Liver (tissue), 3 donors: ENCODE results near the gene TMEM82.

Experiments used
- GABPA ChIP-seq, 2 donors: IDR thresholded peaks in 1 of 2; conservative IDR thresholded peaks in 1 of 2; 2 replicates each; pipeline ENCODE4 v1.6.1; 2016; ENCODE audit warnings: antibody characterized with exemption in 2 of 2, mild to moderate bottlenecking in 1 of 2, moderate library complexity in 1 of 2
- HNF4A ChIP-seq, 2 donors: conservative IDR thresholded peaks; 2 replicates each; pipeline ENCODE4 v1.6.1; 2016; ENCODE audit warnings: antibody characterized with exemption in 2 of 2, mild to moderate bottlenecking in 2 of 2
- RAD21 ChIP-seq, 2 donors: IDR thresholded peaks; 2 replicates each; pipeline ENCODE4 v1.6.1; 2016; ENCODE audit warnings: antibody characterized with exemption in 2 of 2, mild to moderate bottlenecking in 2 of 2
- SP1 ChIP-seq: IDR thresholded peaks from 2 replicates; pipeline ENCODE4 v1.6.1; 2018; ENCODE audit warnings: antibody characterized with exemption, mild to moderate bottlenecking
- TAF1 ChIP-seq: conservative IDR thresholded peaks from 2 replicates; pipeline ENCODE4 v1.6.1; 2016; ENCODE audit warnings: antibody characterized with exemption, mild to moderate bottlenecking
- YY1 ChIP-seq: IDR thresholded peaks from 2 replicates; pipeline ENCODE4 v1.6.1; 2016; ENCODE audit warnings: antibody characterized with exemption, mild to moderate bottlenecking
- TF ChIP-seq, protein P1 (sequence below): fragments of 150-350 bp; IDR thresholded peaks from 2 replicates; pipeline ENCODE4 v1.5.1; 2017; ENCODE audit warnings: improper control_type of control experiment, low read depth, low read length; ENCODE audit not compliant: missing input control
- TF ChIP-seq, protein P2 (sequence below): IDR thresholded peaks from 2 replicates; pipeline ENCODE4 v1.6.1; 2016; ENCODE audit warnings: antibody characterized with exemption
- donor health status: healthy.
- donor health status: healthy.

DNA sequence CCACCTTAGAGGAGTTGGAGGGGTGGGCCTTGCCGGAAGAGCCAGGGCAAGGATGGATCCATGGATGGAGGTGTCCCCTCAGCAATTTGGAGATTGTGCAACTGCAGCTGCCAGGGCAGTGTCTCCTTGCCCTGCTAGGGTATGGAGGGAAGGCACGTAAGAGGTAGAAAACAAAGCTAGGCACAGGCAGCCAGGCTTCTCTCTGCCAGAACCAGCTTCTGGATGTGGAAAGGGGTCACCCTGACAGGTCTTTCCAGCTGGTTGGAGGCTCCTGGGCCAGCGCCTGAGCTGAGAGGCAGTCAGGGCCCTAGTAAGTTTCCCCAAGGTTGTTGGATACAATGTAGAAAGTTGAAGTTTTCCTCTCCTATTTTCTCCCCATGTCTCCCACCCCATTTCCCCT, 21.4 kb upstream of the TMEM82 start:
- TF ChIP-seq, protein P1, sequence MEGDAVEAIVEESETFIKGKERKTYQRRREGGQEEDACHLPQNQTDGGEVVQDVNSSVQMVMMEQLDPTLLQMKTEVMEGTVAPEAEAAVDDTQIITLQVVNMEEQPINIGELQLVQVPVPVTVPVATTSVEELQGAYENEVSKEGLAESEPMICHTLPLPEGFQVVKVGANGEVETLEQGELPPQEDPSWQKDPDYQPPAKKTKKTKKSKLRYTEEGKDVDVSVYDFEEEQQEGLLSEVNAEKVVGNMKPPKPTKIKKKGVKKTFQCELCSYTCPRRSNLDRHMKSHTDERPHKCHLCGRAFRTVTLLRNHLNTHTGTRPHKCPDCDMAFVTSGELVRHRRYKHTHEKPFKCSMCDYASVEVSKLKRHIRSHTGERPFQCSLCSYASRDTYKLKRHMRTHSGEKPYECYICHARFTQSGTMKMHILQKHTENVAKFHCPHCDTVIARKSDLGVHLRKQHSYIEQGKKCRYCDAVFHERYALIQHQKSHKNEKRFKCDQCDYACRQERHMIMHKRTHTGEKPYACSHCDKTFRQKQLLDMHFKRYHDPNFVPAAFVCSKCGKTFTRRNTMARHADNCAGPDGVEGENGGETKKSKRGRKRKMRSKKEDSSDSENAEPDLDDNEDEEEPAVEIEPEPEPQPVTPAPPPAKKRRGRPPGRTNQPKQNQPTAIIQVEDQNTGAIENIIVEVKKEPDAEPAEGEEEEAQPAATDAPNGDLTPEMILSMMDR, result no peak
- TF ChIP-seq, protein P2, sequence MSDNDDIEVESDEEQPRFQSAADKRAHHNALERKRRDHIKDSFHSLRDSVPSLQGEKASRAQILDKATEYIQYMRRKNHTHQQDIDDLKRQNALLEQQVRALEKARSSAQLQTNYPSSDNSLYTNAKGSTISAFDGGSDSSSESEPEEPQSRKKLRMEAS, result no peak
- no peak for TF ChIP-seq TAF1
- no peak for TF ChIP-seq SP1
- no peak for TF ChIP-seq YY1
- no peak for TF ChIP-seq GABPA (IDR thresholded peaks at IDR 0.05 in 1 of 2, conservative IDR thresholded peaks at IDR 0.05 in 1 of 2)
- TF ChIP-seq RAD21 (IDR thresholded peaks at IDR 0.05), result no peak
- TF ChIP-seq HNF4A (conservative IDR thresholded peaks at IDR 0.05), result no peak
